ENCODE data around the gene TMEM131.

GRCh38 chr2:97869722-97870346 lies 125.9 kb downstream of the TMEM131 start:
- TF ChIP-seq POLR2A (IDR thresholded peaks at IDR 0.05) (no peak), CTCF (IDR thresholded peaks at IDR 0.05) (no peak), EP300 (IDR thresholded peaks at IDR 0.05; ENCODE audit: low read depth) (no peak), POLR2AphosphoS5 (IDR thresholded peaks at IDR 0.05) (no peak)

All from transverse colon (tissue), 4 donors.